ENCODE results near the gene EXOC6B. TPM values are rescaled to one million over a fixed set of nuclear protein-coding genes. Genes with fewer than 3 reads are reported as not detected.

Gene EXOC6B
- total and polyA plus RNA-seq, 12 donors = 16.3 to 243 (median 144) TPM

GRCh38 chr2:72132981-72133720 lies 692.7 kb downstream of the EXOC6B start:
- WGBS, 2 donors = 95 to 97% methylated on average over 29 of the region's 29 CpGs
- no peak for TF ChIP-seq CTCF (IDR thresholded peaks at IDR 0.05)
- ATAC-seq (no peak), DNase-seq (no peak)
- H3K9me3 ChIP-seq = no peaks in the 10 kb centered on the region
- intact Hi-C loops (cut with DNase I) = loop anchor here in 1 of 10 donors (10.0 kb wide), 1 partner anchor 578 kb away; no protein-coding TSS in a partner anchor
- H3K27ac ChIP-seq = no peak overlapping the region
- peaks cover 0 to 10% (median 0%) of the 10 kb centered on the region in 9 donors for H3K36me3 ChIP-seq
- peaks cover 0 to 17% (median 2%) of the 10 kb centered on the region in 7 donors for H3K27me3 ChIP-seq
- H3K4me3 ChIP-seq = no peak overlapping the region
- peaks cover 7 to 13% (median 9%) of the 10 kb centered on the region in 9 donors for H3K4me1 ChIP-seq

- intact Hi-C loops (cut with DNase I) = loop anchor here in 1 of 10 donors (10.0 kb wide), 1 partner anchor 577 kb away; no protein-coding TSS in a partner anchor
- ATAC-seq (no peak), DNase-seq (no peak)
- H3K4me3 ChIP-seq = no peak overlapping the region
- WGBS, 2 donors = 95 to 97% methylated on average over 37 of the region's 37 CpGs
- H3K4me1 ChIP-seq = peaks cover 0 to 3% (median 0%) of the 10 kb centered on the region in 9 donors
- peaks cover 0 to 10% (median 0%) of the 10 kb centered on the region in 9 donors for H3K36me3 ChIP-seq
- H3K27ac ChIP-seq = no peak overlapping the region
- no peak for TF ChIP-seq CTCF (IDR thresholded peaks at IDR 0.05)
- H3K27me3 ChIP-seq = peaks cover 0 to 25% (median 2%) of the 10 kb centered on the region in 7 donors
- H3K9me3 ChIP-seq = no peaks in the 10 kb centered on the region
Measured at GRCh38 chr2:72131916-72132841, 693.7 kb downstream of the EXOC6B start.

GRCh38 chr2:72131371-72131891 lies 694.4 kb downstream of the EXOC6B start:
- no peak for TF ChIP-seq CTCF (IDR thresholded peaks at IDR 0.05)
- WGBS, 2 donors = 92 to 98% methylated on average over 16 of the region's 16 CpGs
- Histone ChIP-seq H3K27me3 (peaks cover 0 to 25% (median 2%) of the 10 kb centered on the region in 7 donors), H3K4me3 (no peak overlapping the region), H3K36me3 (peaks cover 0 to 10% (median 0%) of the 10 kb centered on the region in 9 donors), H3K9me3 (no peaks in the 10 kb centered on the region), H3K27ac (no peak overlapping the region), H3K4me1 (no peaks in the 10 kb centered on the region)
- DNase-seq (no peak), ATAC-seq (no peak)
- intact Hi-C loops (cut with DNase I) = loop anchor here in 1 of 10 donors (10.0 kb wide), 1 partner anchor 577 kb away; no protein-coding TSS in a partner anchor

All from heart right ventricle (tissue), 16 donors.